SH-SY5Y (cell line): ENCODE results near the gene CTCF.
A peak's percentile ranks its signal among the peaks of the same experiment; 100 is the strongest.

Experiments
- GATA2 ChIP-seq: IDR thresholded peaks from 2 replicates; pipeline ENCODE4 v1.6.1; 2011; ENCODE audit warnings: mild to moderate bottlenecking, low read depth, low read length
- GATA3 ChIP-seq: IDR thresholded peaks from 2 replicates; pipeline ENCODE4 v1.6.1; 2011; ENCODE audit warnings: low read depth, mild to moderate bottlenecking, low read length, moderate library complexity

- TF ChIP-seq GATA2 (0 out of 2 replicates have a peak, but pooled peaks have one; percentile 47), GATA3 (no peak)
These were observed at the start of gene CTCF for GRCh38 chr16:67562526-67562917.
